Measurements from ENCODE around the gene RPS6KA4. TPM values are rescaled to one million over a fixed set of nuclear protein-coding genes. Genes with fewer than 3 reads are reported as not detected.

Gene RPS6KA4
- total and polyA plus RNA-seq, 10 donors = 18.8 to 47.5 (median 37.7) TPM

- Histone ChIP-seq H3K27ac (no peak overlapping the region), H3K36me3 (peaks cover 0 to 94% (median 25%) of the 10 kb centered on the region in 6 donors), H3K9me3 (no peaks in the 10 kb centered on the region), H3K27me3 (replicated peaks in 1 of 7) (no peaks in the 10 kb centered on the region), H3K4me1 (peaks cover 7 to 77% (median 30%) of the 10 kb centered on the region in 6 donors), H3K4me3 (no peak overlapping the region)
- intact Hi-C loops (cut with DNase I; ENCODE audit: low total_unique reads) = no loop called here
- TF ChIP-seq POLR2AphosphoS5 (IDR thresholded peaks at IDR 0.05) = peak in 1 of 3 donors; percentile 33
- no peak for TF ChIP-seq POLR2A (IDR thresholded peaks at IDR 0.05)
- DNase-seq = no peak
- 88 to 96% (median 90%) methylated on average over 17 to 33 of the region's 33 CpGs for WGBS, 5 donors
Measured at GRCh38 chr11:64352099-64352994, 6.6 kb upstream of the RPS6KA4 start.

GRCh38 chr11:64352995-64353714 is 5.8 kb upstream of the RPS6KA4 start:
- no peak for DNase-seq
- H3K4me1 ChIP-seq = peaks cover 13 to 77% (median 38%) of the 10 kb centered on the region in 6 donors
- 82 to 95% (median 91%) methylated on average over 26 to 34 of the region's 34 CpGs for WGBS, 5 donors
- H3K27me3 ChIP-seq (replicated peaks in 1 of 7) = no peaks in the 10 kb centered on the region
- intact Hi-C loops (cut with DNase I; ENCODE audit: low total_unique reads) = no loop called here
- H3K36me3 ChIP-seq = peaks cover 0 to 90% (median 23%) of the 10 kb centered on the region in 6 donors
- TF ChIP-seq CTCF (IDR thresholded peaks at IDR 0.05 in 8 of 11, conservative IDR thresholded peaks at IDR 0.05 in 3 of 11) = no peak
- peak in 1 of 3 donors; percentile 9 for TF ChIP-seq POLR2AphosphoS5 (IDR thresholded peaks at IDR 0.05)
- TF ChIP-seq POLR2A (IDR thresholded peaks at IDR 0.05) = no peak
- no peak overlapping the region for H3K27ac ChIP-seq
- no peak overlapping the region for H3K4me3 ChIP-seq
- H3K9me3 ChIP-seq = no peaks in the 10 kb centered on the region

- Histone ChIP-seq H3K9me3 (no peaks in the 10 kb centered on the region), H3K36me3 (peaks cover 0 to 83% (median 23%) of the 10 kb centered on the region in 6 donors), H3K4me3 (peak overlapping the region in 3 of 8 donors; percentile 23 to 61 (median 36)), H3K4me1 (peaks cover 19 to 77% (median 42%) of the 10 kb centered on the region in 6 donors), H3K27me3 (replicated peaks in 1 of 7) (no peaks in the 10 kb centered on the region), H3K27ac (peak overlapping the region in 1 of 8 donors; percentile 88)
- intact Hi-C loops (cut with DNase I; ENCODE audit: low total_unique reads) = no loop called here
- DNase-seq = no peak
- TF ChIP-seq POLR2AphosphoS5 (IDR thresholded peaks at IDR 0.05) (no peak), POLR2A (IDR thresholded peaks at IDR 0.05) (no peak), CTCF (IDR thresholded peaks at IDR 0.05 in 8 of 11, conservative IDR thresholded peaks at IDR 0.05 in 3 of 11) (no peak)
- WGBS, 5 donors = 74 to 82% (median 77%) methylated on average over 12 to 20 of the region's 20 CpGs
Measured at GRCh38 chr11:64353715-64354506, 5.1 kb upstream of the RPS6KA4 start.
